ENCODE data around the gene SYT3. TPM values are rescaled to one million over a fixed set of nuclear protein-coding genes. Genes with fewer than 3 reads are reported as not detected.

Gene SYT3
- total and polyA plus RNA-seq, 7 donors: 0.07 to 0.26 (median 0.12) TPM; not detected in 4

GRCh38 chr19:50629801-50630200 lies 9.9 kb downstream of the SYT3 start:
- intact Hi-C loops (cut with DNase I): loop anchor here in 1 of 2 donors (10.0 kb wide), 1 partner anchor 545 kb away; no protein-coding TSS in a partner anchor
- DNase-seq: no peak
- peaks cover 0 to 4% (median 0%) of the 10 kb centered on the region in 3 donors for H3K27me3 ChIP-seq (ENCODE audit: insufficient read depth in 3 of 3, low read length in 2 of 3)
- no peak overlapping the region for H3K4me3 ChIP-seq
- no peaks in the 10 kb centered on the region for H3K4me1 ChIP-seq
- no peak overlapping the region for H3K27ac ChIP-seq
- no peaks in the 10 kb centered on the region for H3K9me3 ChIP-seq
- no peak for TF ChIP-seq CTCF (IDR thresholded peaks at IDR 0.05)
- H3K36me3 ChIP-seq (ENCODE audit: insufficient read depth in 1 of 2, low read depth in 1 of 2): no peaks in the 10 kb centered on the region
- 70 to 75% (median 75%) methylated on average over 14 of the region's 14 CpGs for WGBS, 3 donors
- ATAC-seq: no peak

- ATAC-seq: no peak
- WGBS, 3 donors: 67 to 76% (median 73%) methylated on average over 20 of the region's 20 CpGs
- H3K9me3 ChIP-seq: no peaks in the 10 kb centered on the region
- H3K4me3 ChIP-seq: no peak overlapping the region
- peaks cover 0 to 4% (median 0%) of the 10 kb centered on the region in 3 donors for H3K27me3 ChIP-seq (ENCODE audit: insufficient read depth in 3 of 3, low read length in 2 of 3)
- no peak for DNase-seq
- intact Hi-C loops (cut with DNase I): loop anchor here in 1 of 2 donors (10.0 kb wide), 1 partner anchor 544 kb away; no protein-coding TSS in a partner anchor
- H3K4me1 ChIP-seq: no peaks in the 10 kb centered on the region
- no peaks in the 10 kb centered on the region for H3K36me3 ChIP-seq (ENCODE audit: insufficient read depth in 1 of 2, low read depth in 1 of 2)
- H3K27ac ChIP-seq: no peak overlapping the region
- TF ChIP-seq CTCF (IDR thresholded peaks at IDR 0.05): no peak
These were observed 10.5 kb downstream of the SYT3 start for GRCh38 chr19:50629194-50629593.

- H3K4me3 ChIP-seq: no peak overlapping the region
- intact Hi-C loops (cut with DNase I): loop anchor here in 1 of 2 donors (10.0 kb wide), 1 partner anchor 544 kb away; no protein-coding TSS in a partner anchor
- peaks cover 0 to 4% (median 0%) of the 10 kb centered on the region in 3 donors for H3K27me3 ChIP-seq (ENCODE audit: insufficient read depth in 3 of 3, low read length in 2 of 3)
- H3K36me3 ChIP-seq (ENCODE audit: insufficient read depth in 1 of 2, low read depth in 1 of 2): no peaks in the 10 kb centered on the region
- H3K27ac ChIP-seq: no peak overlapping the region
- H3K4me1 ChIP-seq: no peaks in the 10 kb centered on the region
- H3K9me3 ChIP-seq: no peaks in the 10 kb centered on the region
- DNase-seq (no peak), ATAC-seq (no peak)
- TF ChIP-seq CTCF (IDR thresholded peaks at IDR 0.05): no peak
- WGBS, 3 donors: 84 to 91% (median 88%) methylated on average over 5 to 7 of the region's 7 CpGs
These were observed 11.1 kb downstream of the SYT3 start for GRCh38 chr19:50628551-50628950.

GRCh38 chr19:50628146-50628545 lies 11.5 kb downstream of the SYT3 start:
- peaks cover 0 to 4% (median 0%) of the 10 kb centered on the region in 3 donors for H3K27me3 ChIP-seq (ENCODE audit: insufficient read depth in 3 of 3, low read length in 2 of 3)
- TF ChIP-seq CTCF (IDR thresholded peaks at IDR 0.05): no peak
- intact Hi-C loops (cut with DNase I): loop anchor here in 1 of 2 donors (10.0 kb wide), 1 partner anchor 543 kb away; no protein-coding TSS in a partner anchor
- DNase-seq: no peak
- ATAC-seq: no peak
- H3K36me3 ChIP-seq (ENCODE audit: insufficient read depth in 1 of 2, low read depth in 1 of 2): no peaks in the 10 kb centered on the region
- H3K4me3 ChIP-seq: no peak overlapping the region
- no peak overlapping the region for H3K27ac ChIP-seq
- H3K9me3 ChIP-seq: no peaks in the 10 kb centered on the region
- WGBS, 3 donors: 88 to 96% (median 90%) methylated on average over 5 of the region's 5 CpGs
- no peaks in the 10 kb centered on the region for H3K4me1 ChIP-seq

- no peak overlapping the region for H3K4me3 ChIP-seq
- H3K27me3 ChIP-seq (ENCODE audit: insufficient read depth in 3 of 3, low read length in 2 of 3): peaks cover 0 to 4% (median 0%) of the 10 kb centered on the region in 3 donors
- DNase-seq (no peak), ATAC-seq (no peak)
- no peak for TF ChIP-seq CTCF (IDR thresholded peaks at IDR 0.05)
- no peaks in the 10 kb centered on the region for H3K36me3 ChIP-seq (ENCODE audit: insufficient read depth in 1 of 2, low read depth in 1 of 2)
- no peak overlapping the region for H3K27ac ChIP-seq
- WGBS, 3 donors: 47 to 63% (median 59%) methylated on average over 3 to 4 of the region's 4 CpGs
- intact Hi-C loops (cut with DNase I): loop anchor here in 1 of 2 donors (10.0 kb wide), 1 partner anchor 542 kb away; no protein-coding TSS in a partner anchor
- H3K4me1 ChIP-seq: no peaks in the 10 kb centered on the region
- no peaks in the 10 kb centered on the region for H3K9me3 ChIP-seq
These were observed 12.9 kb downstream of the SYT3 start for GRCh38 chr19:50626795-50627194.
